Stomach (tissue), 4 donors: ENCODE data around the gene MYO5B.

Experiments
- EP300 ChIP-seq: sonication (generic); formaldehyde crosslinking; IDR thresholded peaks from one replicate; pipeline ENCODE4 v1.6.1; 2017; ENCODE audit warnings: antibody characterized with exemption
- POLR2A ChIP-seq, 4 donors: fragments of 450-650 bp; IDR thresholded peaks; one replicate each; pipeline ENCODE4 v1.6.1; 2016; ENCODE audit warnings: antibody characterized with exemption in 4 of 4, control low read depth in 2 of 4, mild to moderate bottlenecking in 1 of 4, moderate library complexity in 1 of 4
- POLR2AphosphoS5 ChIP-seq, 3 donors: sonication (generic); formaldehyde crosslinking; IDR thresholded peaks; one replicate each; pipeline ENCODE4 v1.6.1; 2016; ENCODE audit warnings: antibody characterized with exemption in 3 of 3
- TF ChIP-seq, protein P1 (sequence below), 7 experiments: fragments of 450-650 bp in 4 of 7; fragments of 200-600 bp in 3 of 7; sonication (generic) in 3 of 7; IDR thresholded peaks; one replicate each; pipeline ENCODE4 v1.5.1; 2016 to 2019; ENCODE audit warnings: antibody characterized with exemption in 7 of 7, control low read depth in 2 of 7, mild to moderate bottlenecking in 1 of 7

DNA sequence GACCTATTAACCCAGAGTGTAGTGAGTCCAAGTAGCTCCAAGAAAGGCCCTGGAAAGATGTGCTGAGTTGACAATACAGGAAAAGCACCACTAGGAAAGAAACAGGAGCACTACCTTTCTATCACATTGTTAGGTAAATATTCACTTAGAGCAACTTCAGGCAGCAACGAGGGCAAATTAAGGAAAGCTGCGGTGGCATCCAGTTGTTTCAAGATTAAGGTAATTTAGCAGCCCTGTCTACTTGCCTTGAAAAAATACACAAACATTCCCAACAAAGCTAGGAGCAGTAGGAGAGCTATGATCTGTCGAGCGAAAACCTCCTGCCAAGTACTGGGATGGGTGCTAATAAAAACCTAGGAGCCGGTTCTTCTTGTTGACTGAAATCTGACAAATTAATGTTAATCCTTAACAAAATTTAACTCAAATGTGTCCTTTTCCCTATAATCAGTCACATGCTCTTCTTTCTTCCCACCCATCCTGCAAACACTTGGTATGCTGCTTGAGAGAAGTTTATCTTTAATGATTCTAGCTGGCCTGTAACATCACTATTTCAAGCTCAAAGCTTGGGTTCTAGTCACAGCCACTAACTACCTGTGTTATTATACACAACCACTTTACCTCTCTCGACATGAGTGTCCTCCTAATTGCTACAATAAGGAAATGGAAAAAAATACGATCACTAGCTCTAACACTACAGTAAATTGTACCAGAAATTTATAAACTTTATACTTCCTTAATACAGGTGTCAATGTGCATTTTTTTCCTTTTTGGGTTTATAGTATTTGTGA lies 383.6 kb downstream of the MYO5B start:
- TF ChIP-seq, protein P1, sequence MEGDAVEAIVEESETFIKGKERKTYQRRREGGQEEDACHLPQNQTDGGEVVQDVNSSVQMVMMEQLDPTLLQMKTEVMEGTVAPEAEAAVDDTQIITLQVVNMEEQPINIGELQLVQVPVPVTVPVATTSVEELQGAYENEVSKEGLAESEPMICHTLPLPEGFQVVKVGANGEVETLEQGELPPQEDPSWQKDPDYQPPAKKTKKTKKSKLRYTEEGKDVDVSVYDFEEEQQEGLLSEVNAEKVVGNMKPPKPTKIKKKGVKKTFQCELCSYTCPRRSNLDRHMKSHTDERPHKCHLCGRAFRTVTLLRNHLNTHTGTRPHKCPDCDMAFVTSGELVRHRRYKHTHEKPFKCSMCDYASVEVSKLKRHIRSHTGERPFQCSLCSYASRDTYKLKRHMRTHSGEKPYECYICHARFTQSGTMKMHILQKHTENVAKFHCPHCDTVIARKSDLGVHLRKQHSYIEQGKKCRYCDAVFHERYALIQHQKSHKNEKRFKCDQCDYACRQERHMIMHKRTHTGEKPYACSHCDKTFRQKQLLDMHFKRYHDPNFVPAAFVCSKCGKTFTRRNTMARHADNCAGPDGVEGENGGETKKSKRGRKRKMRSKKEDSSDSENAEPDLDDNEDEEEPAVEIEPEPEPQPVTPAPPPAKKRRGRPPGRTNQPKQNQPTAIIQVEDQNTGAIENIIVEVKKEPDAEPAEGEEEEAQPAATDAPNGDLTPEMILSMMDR (IDR thresholded peaks at IDR 0.05) = no peak
- TF ChIP-seq POLR2A (IDR thresholded peaks at IDR 0.05) (no peak), EP300 (no peak), POLR2AphosphoS5 (IDR thresholded peaks at IDR 0.05) (no peak)
